B cell (primary cell): ENCODE measurements around the gene CERK. TPM values are rescaled to one million over a fixed set of nuclear protein-coding genes. Genes with fewer than 3 reads are reported as not detected.

Experiments
- ATAC-seq: fragments of 200-7000 bp; cut with Tn5 transposase; one replicate; pipeline ENCODE4 v1.10.0; 2021; ENCODE audit warnings: low read depth, mild to moderate bottlenecking, moderate number of reproducible peaks, moderate library complexity
- CTCF ChIA-PET: fragments of 350-600 bp; sonication (Branson Sonifier 250); formaldehyde crosslinking; loops from one replicate; lab custom pipeline; 2021; ENCODE audit warnings: antibody characterized with exemption, inconsistent platforms; lab: Charles Lee
- POLR2A ChIA-PET: fragments of 350-600 bp; sonication (Branson Sonifier 250); formaldehyde crosslinking; loops from one replicate; lab custom pipeline; 2021; ENCODE audit warnings: antibody characterized with exemption; lab: Charles Lee
- DNase-seq: peaks from one replicate; pipeline ENCODE4 v3.0.0; 2013
- H2AFZ ChIP-seq: 2 replicates; pipeline ENCODE4 v1.6.1; 2012; ENCODE audit warnings: mild to moderate bottlenecking, low read depth, low read length; ENCODE audit not compliant: insufficient read depth, poor library complexity, severe bottlenecking
- H3K27ac ChIP-seq, 2 donors: 1 replicate in 1 of 2; 2 replicates in 1 of 2; pipeline ENCODE4 v1.5.1; 2012 to 2013; ENCODE audit warnings: low read length in 2 of 2, mild to moderate bottlenecking in 2 of 2, moderate library complexity in 1 of 2
- H3K27me3 ChIP-seq, 4 experiments: fragments of 200-600 bp in 1 of 4; sonication (generic) in 1 of 4; replicated peaks in 1 of 4; 1 replicate in 2 of 4; 2 replicates in 2 of 4; pipeline versions ENCODE4 v1.6.1 to v1.7.0; 2013 to 2016; ENCODE audit warnings: low read length in 3 of 4, mild to moderate bottlenecking in 2 of 4, mixed read lengths in 1 of 4, moderate library complexity in 1 of 4; ENCODE audit not compliant: insufficient read depth in 4 of 4, control insufficient read depth in 3 of 4; ENCODE audit errors: control extremely low read depth in 1 of 4
- H3K36me3 ChIP-seq, 2 experiments: replicated peaks in 1 of 2; 1 replicate in 1 of 2; 2 replicates in 1 of 2; pipeline versions ENCODE4 v1.6.1 to v1.7.1; 2013; ENCODE audit warnings: low read length in 1 of 2; ENCODE audit not compliant: insufficient read depth in 2 of 2, control insufficient read depth in 1 of 2; ENCODE audit errors: control extremely low read depth in 1 of 2, extremely low read depth in 1 of 2
- H3K4me1 ChIP-seq, 2 donors: fragments of 200-600 bp in 1 of 2; sonication (generic) in 1 of 2; 1 replicate in 1 of 2; 2 replicates in 1 of 2; pipeline versions ENCODE4 v1.5.1 to v1.6.1; 2013 to 2017; ENCODE audit warnings: low read length in 2 of 2; ENCODE audit not compliant: control insufficient read depth in 2 of 2, insufficient read depth in 2 of 2
- H3K4me2 ChIP-seq: replicated peaks from 2 replicates; pipeline ENCODE3; 2012; ENCODE audit warnings: mild to moderate bottlenecking, low read depth, low read length; ENCODE audit not compliant: poor library complexity, severe bottlenecking
- H3K4me3 ChIP-seq, 5 experiments: fragments of 200-600 bp in 1 of 5; sonication (generic) in 1 of 5; 1 replicate in 3 of 5; 2 replicates in 2 of 5; pipeline versions ENCODE4 v1.5.1 to v1.7.0; 2011 to 2016; ENCODE audit warnings: low read length in 4 of 5, mild to moderate bottlenecking in 4 of 5, low read depth in 2 of 5, control low read depth in 1 of 5, moderate library complexity in 1 of 5; ENCODE audit not compliant: insufficient read depth in 1 of 5; ENCODE audit errors: control extremely low read depth in 1 of 5, extremely low read depth in 1 of 5
- H3K79me2 ChIP-seq: fragments of 200-600 bp; sonication (generic); one replicate; pipeline ENCODE4 v1.6.0; 2016; ENCODE audit warnings: low read length; ENCODE audit not compliant: control insufficient read depth, insufficient read depth
- H3K9ac ChIP-seq: fragments of 200-600 bp; sonication (generic); 2 replicates; pipeline ENCODE4 v1.6.1; 2017; ENCODE audit warnings: mild to moderate bottlenecking, low read length, moderate library complexity
- H3K9me3 ChIP-seq, 3 donors: one replicate each; pipeline versions ENCODE4 v1.6.1 to v1.7.1; 2013; ENCODE audit warnings: low read length in 2 of 3; ENCODE audit not compliant: control insufficient read depth in 2 of 3, insufficient read depth in 1 of 3; ENCODE audit errors: control extremely low read depth in 1 of 3
- H4K20me1 ChIP-seq: 2 replicates; pipeline ENCODE4 v1.6.0; 2012; ENCODE audit warnings: mild to moderate bottlenecking, low read length; ENCODE audit not compliant: insufficient read depth, control insufficient read depth, poor library complexity, severe bottlenecking
- H3K27ac Mint-ChIP-seq: one replicate; pipeline ENCODE4 v1.8.0; 2021; ENCODE audit warnings: mixed read lengths
- H3K27me3 Mint-ChIP-seq: one replicate; pipeline ENCODE4 v1.8.0; 2021; ENCODE audit warnings: mixed read lengths
- H3K4me1 Mint-ChIP-seq: one replicate; pipeline ENCODE4 v1.8.0; 2021; ENCODE audit warnings: mixed read lengths
- H3K4me3 Mint-ChIP-seq: one replicate; pipeline ENCODE4 v1.8.0; 2021; ENCODE audit warnings: mixed read lengths
- H3K9me3 Mint-ChIP-seq: one replicate; pipeline ENCODE4 v1.8.0; 2022; ENCODE audit warnings: mixed read lengths; ENCODE audit not compliant: insufficient read depth
- CTCF ChIP-seq: fragments of 200-600 bp; IDR thresholded peaks from one replicate; pipeline ENCODE4 v1.8.0; 2022; ENCODE audit warnings: antibody characterized with exemption, mild to moderate bottlenecking
- EZH2 ChIP-seq: IDR thresholded peaks from 2 replicates; pipeline ENCODE4 v1.6.1; 2012; ENCODE audit warnings: borderline replicate concordance, low read depth, mild to moderate bottlenecking, moderate library complexity, low read length; ENCODE audit not compliant: insufficient read depth, poor library complexity, severe bottlenecking
- WGBS: methylation state at CpG from one replicate; pipeline ENCODE4 v1.1.5; 2013; ENCODE audit warnings: missing lambda C conversion rate; ENCODE audit not compliant: insufficient coverage; 5-methylcytosine and 5-hydroxymethylcytosine counted together
- intact Hi-C: fragments of 100-400 bp; cut with micrococcal nuclease; formaldehyde crosslinking; loops from one replicate; pipeline ENCODE4 v1.10.0; 2022
- polyA plus RNA-seq: library from polyadenylated mRNA; depleted of rRNA; stranded (reverse); fragments of >200 nt; gene quantifications from 2 replicates; pipeline ENCODE4 v1.2.3, GENCODE V29; 2012
- total RNA-seq, 2 donors: library from RNA; stranded (reverse); fragments of 120-200 nt in 1 of 2; gene quantifications; 1 replicate in 1 of 2; 2 replicates in 1 of 2; pipeline versions ENCODE4 v1.2.3 to v1.2.4, GENCODE V29; 2013 to 2022

The CERK gene
- total and polyA plus RNA-seq, 2 donors (not counting 1 experiment from before 2014, with no cell fraction given) = 23.2 to 48.3 TPM

DNA sequence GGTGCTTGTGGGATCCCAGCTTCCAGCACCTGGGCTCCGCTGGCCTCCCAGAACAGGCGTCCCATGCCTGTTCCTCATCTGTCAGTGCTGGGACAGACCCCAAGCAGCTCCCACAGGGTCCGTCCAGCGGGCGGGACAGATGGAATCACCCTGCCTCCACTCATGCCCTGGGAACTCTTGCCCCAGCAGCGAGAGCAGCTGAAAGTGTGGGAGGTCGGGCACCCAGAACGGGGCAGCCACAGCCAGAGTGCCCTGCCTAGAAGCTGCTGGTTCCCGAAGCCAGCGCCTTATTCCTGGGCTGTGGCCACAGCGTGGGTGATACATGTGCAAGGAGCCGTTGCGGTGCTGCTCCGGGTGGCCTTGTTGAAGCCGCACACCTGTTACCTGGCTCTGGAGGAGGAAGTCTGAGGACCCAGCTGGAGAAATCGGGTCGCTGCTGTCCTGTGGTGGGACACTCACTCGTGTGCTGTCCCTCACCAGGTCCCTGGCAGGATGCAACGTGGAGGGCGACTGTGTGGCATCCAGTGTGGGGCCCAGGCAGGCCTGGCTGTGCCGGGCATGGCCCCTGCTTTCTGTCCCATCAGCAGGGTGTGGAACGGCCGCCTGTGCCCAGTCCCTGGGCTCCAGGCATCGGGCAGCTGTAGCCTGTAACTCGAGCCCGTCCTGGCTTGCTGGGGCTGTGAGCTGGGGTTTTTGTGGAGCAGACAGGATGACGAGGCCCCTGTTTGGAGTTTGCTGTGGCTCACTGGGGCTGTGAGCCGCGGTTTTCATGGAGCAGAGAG lies 101.6 kb downstream of the CERK start:
- intact Hi-C loops = no loop called here
- ATAC-seq (no peak), DNase-seq (no peak)
- 94% methylated on average over 29 of the region's 29 CpGs for WGBS
- H3K9me3 ChIP-seq = no peaks in the 10 kb centered on the region
- H3K27ac Mint-ChIP-seq = no peak overlapping the region
- H3K4me3 Mint-ChIP-seq = no peak overlapping the region
- H3K27me3 ChIP-seq = no peaks in the 10 kb centered on the region
- peaks cover under 1% of the 10 kb centered on the region for H3K4me1 Mint-ChIP-seq
- H3K4me1 ChIP-seq = no peaks in the 10 kb centered on the region
- no peak overlapping the region for H2AFZ ChIP-seq
- no peak overlapping the region for H3K4me2 ChIP-seq
- H3K36me3 ChIP-seq = peaks cover 0 to 22% of the 10 kb centered on the region in 2 experiments
- H3K9me3 Mint-ChIP-seq = no peaks in the 10 kb centered on the region
- ChIA-PET POLR2A (interaction anchor here (0.6 kb wide), 1 partner anchor 73 kb away, joined by 3 read pairs; no protein-coding TSS in a partner anchor), CTCF (interaction anchor here (0.9 to 1.3 kb wide), 4 partner anchors 9 to 126 kb away, joined by 3 to 9 read pairs (median 4); partner anchors contain the start of gene TBC1D22A)
- H3K79me2 ChIP-seq = peaks cover 45% of the 10 kb centered on the region
- H3K27me3 Mint-ChIP-seq = no peaks in the 10 kb centered on the region
- peaks cover 58% of the 10 kb centered on the region for H4K20me1 ChIP-seq
- H3K27ac ChIP-seq = no peak overlapping the region
- TF ChIP-seq EZH2 (no peak), CTCF (no peak)
- H3K4me3 ChIP-seq = no peak overlapping the region
- H3K9ac ChIP-seq = no peak overlapping the region

DNA sequence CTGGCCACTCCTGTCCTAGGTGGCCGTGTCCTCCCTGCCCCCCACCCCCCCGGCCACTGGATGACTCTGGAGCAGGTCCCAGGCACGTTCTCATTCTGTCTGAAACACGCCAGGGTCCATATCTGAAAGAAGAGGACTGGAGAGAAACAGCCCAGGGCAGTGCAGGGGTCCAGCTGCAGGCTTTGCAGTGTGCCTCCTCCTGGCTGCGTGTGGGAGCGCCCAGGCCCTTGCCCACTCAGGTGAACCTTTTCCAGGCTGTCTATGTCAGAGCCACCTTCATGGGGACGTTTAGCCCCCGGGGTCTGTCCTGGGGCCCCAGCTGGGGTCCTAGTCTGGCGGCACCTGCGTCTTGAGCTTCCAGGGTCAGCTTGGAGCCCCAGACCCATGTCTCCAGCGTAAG lies 102.3 kb downstream of the CERK start:
- H3K4me3 Mint-ChIP-seq = no peak overlapping the region
- Histone ChIP-seq H3K36me3 (peaks cover 0 to 22% of the 10 kb centered on the region in 2 experiments), H3K27ac (no peak overlapping the region), H3K9me3 (no peaks in the 10 kb centered on the region), H3K4me1 (no peaks in the 10 kb centered on the region), H3K27me3 (no peaks in the 10 kb centered on the region), H3K9ac (no peak overlapping the region), H4K20me1 (peaks cover 62% of the 10 kb centered on the region), H3K4me3 (no peak overlapping the region), H3K4me2 (no peak overlapping the region), H2AFZ (no peak overlapping the region), H3K79me2 (peaks cover 45% of the 10 kb centered on the region)
- 95% methylated on average over 9 of the region's 11 CpGs for WGBS
- no peaks in the 10 kb centered on the region for H3K4me1 Mint-ChIP-seq
- no peak overlapping the region for H3K27ac Mint-ChIP-seq
- no peaks in the 10 kb centered on the region for H3K27me3 Mint-ChIP-seq
- ChIA-PET CTCF (interaction anchor here (1.0 to 1.3 kb wide), 2 partner anchors 10 to 72 kb away, joined by 3 to 9 read pairs; no protein-coding TSS in a partner anchor), POLR2A (interaction anchor here (0.6 kb wide), 1 partner anchor 73 kb away, joined by 3 read pairs; no protein-coding TSS in a partner anchor)
- ATAC-seq = peak; percentile 33
- DNase-seq = no peak
- no peaks in the 10 kb centered on the region for H3K9me3 Mint-ChIP-seq
- TF ChIP-seq CTCF (no peak), EZH2 (no peak)
- intact Hi-C loops = no loop called here
